Progenitor cell of endocrine pancreas (in vitro differentiated cells): ENCODE results near the gene TMEM260. TPM values are rescaled to one million over a fixed set of nuclear protein-coding genes. Genes with fewer than 3 reads are reported as not detected.
"Not testable (repeated sequence)": the region's sequence is repeated elsewhere in the genome, so short reads cannot be mapped to it uniquely, and the experiment has no call there.

Source experiments
- DNase-seq: peaks from one replicate; pipeline ENCODE4 v3.0.0; 2021; ENCODE audit warnings: low spot score; ENCODE audit not compliant: unreplicated experiment
- H3K27ac Mint-ChIP-seq: 2 replicates; pipeline ENCODE4 v1.8.0; 2021; ENCODE audit warnings: mild to moderate bottlenecking, moderate library complexity, mixed read lengths
- H3K27me3 Mint-ChIP-seq: 2 replicates; pipeline ENCODE4 v1.8.0; 2021; ENCODE audit warnings: mixed read lengths
- H3K36me3 Mint-ChIP-seq: 2 replicates; pipeline ENCODE4 v1.8.0; 2022; ENCODE audit warnings: mixed read lengths; ENCODE audit not compliant: insufficient read depth
- H3K4me1 Mint-ChIP-seq: 2 replicates; pipeline ENCODE4 v1.8.0; 2021; ENCODE audit warnings: low read depth, mixed read lengths
- H3K4me3 Mint-ChIP-seq: 2 replicates; pipeline ENCODE4 v1.8.0; 2021; ENCODE audit warnings: low read depth, mild to moderate bottlenecking, moderate library complexity, mixed read lengths
- H3K9me3 Mint-ChIP-seq: 2 replicates; pipeline ENCODE4 v1.8.0; 2021; ENCODE audit warnings: low read depth, mixed read lengths
- CTCF ChIP-seq: fragments of 200-600 bp; sonication (generic); IDR thresholded peaks from one replicate; pipeline ENCODE4 v1.5.0; 2021; ENCODE audit warnings: antibody characterized with exemption, mild to moderate bottlenecking; ENCODE audit not compliant: unreplicated experiment
- total RNA-seq: library from RNA; stranded (reverse); gene quantifications from 2 replicates; pipeline ENCODE4 v1.2.1, GENCODE V29; 2021

Gene TMEM260
- total RNA-seq, 1 donor from 2014 or later = 44.2 TPM

GRCh38 chr14:56687123-56687522 lies 107.5 kb downstream of the TMEM260 start:
- Mint-ChIP-seq H3K27me3 (peaks cover 15% of the 10 kb centered on the region), H3K4me1 (peaks cover 17% of the 10 kb centered on the region), H3K36me3 (no peaks in the 10 kb centered on the region), H3K27ac (peak overlapping the region; percentile 59), H3K9me3 (peaks cover 5% of the 10 kb centered on the region), H3K4me3 (no peak overlapping the region)
- no peak for DNase-seq
- no peak for TF ChIP-seq CTCF

GRCh38 chr14:56694609-56695008 lies 115.0 kb downstream of the TMEM260 start:
- peaks cover 12% of the 10 kb centered on the region for H3K4me1 Mint-ChIP-seq
- TF ChIP-seq CTCF = no peak
- H3K4me3 Mint-ChIP-seq = no peak overlapping the region
- DNase-seq = no peak
- peaks cover 35% of the 10 kb centered on the region for H3K27me3 Mint-ChIP-seq
- H3K27ac Mint-ChIP-seq = no peak overlapping the region
- H3K9me3 Mint-ChIP-seq = no peaks in the 10 kb centered on the region
- no peaks in the 10 kb centered on the region for H3K36me3 Mint-ChIP-seq

- H3K9me3 Mint-ChIP-seq, H3K4me3 Mint-ChIP-seq, H3K27ac Mint-ChIP-seq, DNase-seq, H3K36me3 Mint-ChIP-seq: not testable (repeated sequence)
- peaks cover 35% of the 10 kb centered on the region for H3K27me3 Mint-ChIP-seq
- peaks cover 12% of the 10 kb centered on the region for H3K4me1 Mint-ChIP-seq
These were observed 115.6 kb downstream of the TMEM260 start for GRCh38 chr14:56695216-56695615.

Other genes starting within 250 kb of the TMEM260 start
- 0.27 TPM in 1 of 2 replicates, not detected in the other for gene OTX2, start 230.7 kb downstream of the TMEM260 start, total RNA-seq